HG02981 (cell line): ENCODE measurements around the gene TSPAN18.

Experiments
- ATAC-seq: cut with Tn5 transposase; IDR thresholded peaks from one replicate; pipeline ENCODE4 v1.9.1; 2021; ENCODE audit warnings: mild to moderate bottlenecking, moderate library complexity; ENCODE audit not compliant: unreplicated experiment

Gene TSPAN18

GRCh38 chr11:44885065-44885810, 158.5 kb downstream of the TSPAN18 start:
- no peak for ATAC-seq

GRCh38 chr11:44885919-44886789, 159.4 kb downstream of the TSPAN18 start:
- no peak for ATAC-seq

- no peak for ATAC-seq
These were observed 160.0 kb downstream of the TSPAN18 start for GRCh38 chr11:44886790-44887140.

- no peak for ATAC-seq
These were observed 160.9 kb downstream of the TSPAN18 start for GRCh38 chr11:44887636-44888035.

GRCh38 chr11:44889266-44889665, 162.5 kb downstream of the TSPAN18 start:
- ATAC-seq, result no peak

- no peak for ATAC-seq
These were observed 166.1 kb downstream of the TSPAN18 start for GRCh38 chr11:44892843-44893242.

- no peak for ATAC-seq
These were observed 166.6 kb downstream of the TSPAN18 start for GRCh38 chr11:44893308-44893822.

- no peak for ATAC-seq
These were observed 167.3 kb downstream of the TSPAN18 start for GRCh38 chr11:44893846-44894617.

- no peak for ATAC-seq
These were observed 173.2 kb downstream of the TSPAN18 start for GRCh38 chr11:44899959-44900358.

GRCh38 chr11:44901120-44901633, 174.4 kb downstream of the TSPAN18 start:
- ATAC-seq, result no peak

GRCh38 chr11:44901786-44902185, 175.0 kb downstream of the TSPAN18 start:
- no peak for ATAC-seq

GRCh38 chr11:44903035-44903434, 176.3 kb downstream of the TSPAN18 start:
- ATAC-seq, result no peak

GRCh38 chr11:44903518-44903917, 176.8 kb downstream of the TSPAN18 start:
- ATAC-seq, result no peak

- no peak for ATAC-seq
These were observed 177.7 kb downstream of the TSPAN18 start for GRCh38 chr11:44904261-44905020.

GRCh38 chr11:44905131-44905866, 178.5 kb downstream of the TSPAN18 start:
- ATAC-seq, result no peak

GRCh38 chr11:44906649-44907048, 179.9 kb downstream of the TSPAN18 start:
- ATAC-seq, result no peak

- ATAC-seq, result no peak
These were observed 182.8 kb downstream of the TSPAN18 start for GRCh38 chr11:44909557-44909956.

- ATAC-seq, result no peak
These were observed 183.8 kb downstream of the TSPAN18 start for GRCh38 chr11:44910591-44910990.

- ATAC-seq, result no peak
These were observed 184.5 kb downstream of the TSPAN18 start for GRCh38 chr11:44911029-44911814.
